Measurements from ENCODE around the gene SHE. TPM values are rescaled to one million over a fixed set of nuclear protein-coding genes. Genes with fewer than 3 reads are reported as not detected.
A peak's percentile ranks its signal among the peaks of the same experiment; 100 is the strongest.

Gene SHE
- total and polyA plus RNA-seq, 2 donors (not counting 1 experiment from before 2014, with no cell fraction given): not detected

DNA sequence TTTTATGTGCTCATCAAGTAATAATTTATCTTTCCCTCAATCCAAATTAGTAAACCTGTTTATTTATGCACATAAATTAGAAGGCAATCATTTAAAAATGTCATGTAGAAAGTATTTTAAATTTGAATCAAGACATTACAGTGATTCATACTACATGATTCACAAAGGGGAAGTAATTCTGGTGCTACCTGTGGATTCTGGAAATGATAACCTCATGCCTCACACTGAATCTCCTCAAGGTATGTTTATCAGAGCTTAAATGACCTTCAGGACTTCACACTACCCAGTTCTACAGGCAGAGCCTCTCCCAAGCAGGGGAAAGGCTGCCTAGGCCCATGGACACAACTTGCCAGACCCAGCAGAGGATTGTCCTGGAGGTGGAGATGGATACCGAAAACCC lies 25.4 kb downstream of the SHE start:
- no peaks in the 10 kb centered on the region for H4K20me1 ChIP-seq (ENCODE audit: control insufficient read depth, extremely low read depth, insufficient read depth, low read length)
- H2AFZ ChIP-seq (ENCODE audit: low read length): no peak overlapping the region
- H3K9me3 ChIP-seq (ENCODE audit: control insufficient read depth, insufficient read depth, low read depth, low read length): no peaks in the 10 kb centered on the region
- no peak overlapping the region for H3K9ac ChIP-seq (ENCODE audit: insufficient read depth, low read length)
- no peak overlapping the region for H3K27ac ChIP-seq (ENCODE audit: insufficient read depth, low read length)
- no peak overlapping the region for H3K4me3 ChIP-seq (replicated peaks in 1 of 4; ENCODE audit: control extremely low read depth in 1 of 4, insufficient read depth in 1 of 4, low read depth in 3 of 4, low read length in 4 of 4)
- H3K4me2 ChIP-seq (ENCODE audit: extremely low read depth, insufficient read depth, low read length): no peak overlapping the region
- H3K27me3 ChIP-seq (ENCODE audit: control insufficient read depth, insufficient read depth, low read length): no peaks in the 10 kb centered on the region
- H3K36me3 ChIP-seq (ENCODE audit: control insufficient read depth, insufficient read depth, low read length): no peaks in the 10 kb centered on the region
- H3K79me2 ChIP-seq (ENCODE audit: control insufficient read depth, insufficient read depth, low read length): no peaks in the 10 kb centered on the region
- DNase-seq (ENCODE audit: low read depth in 2 of 2): no peak
- TF ChIP-seq, protein P1, sequence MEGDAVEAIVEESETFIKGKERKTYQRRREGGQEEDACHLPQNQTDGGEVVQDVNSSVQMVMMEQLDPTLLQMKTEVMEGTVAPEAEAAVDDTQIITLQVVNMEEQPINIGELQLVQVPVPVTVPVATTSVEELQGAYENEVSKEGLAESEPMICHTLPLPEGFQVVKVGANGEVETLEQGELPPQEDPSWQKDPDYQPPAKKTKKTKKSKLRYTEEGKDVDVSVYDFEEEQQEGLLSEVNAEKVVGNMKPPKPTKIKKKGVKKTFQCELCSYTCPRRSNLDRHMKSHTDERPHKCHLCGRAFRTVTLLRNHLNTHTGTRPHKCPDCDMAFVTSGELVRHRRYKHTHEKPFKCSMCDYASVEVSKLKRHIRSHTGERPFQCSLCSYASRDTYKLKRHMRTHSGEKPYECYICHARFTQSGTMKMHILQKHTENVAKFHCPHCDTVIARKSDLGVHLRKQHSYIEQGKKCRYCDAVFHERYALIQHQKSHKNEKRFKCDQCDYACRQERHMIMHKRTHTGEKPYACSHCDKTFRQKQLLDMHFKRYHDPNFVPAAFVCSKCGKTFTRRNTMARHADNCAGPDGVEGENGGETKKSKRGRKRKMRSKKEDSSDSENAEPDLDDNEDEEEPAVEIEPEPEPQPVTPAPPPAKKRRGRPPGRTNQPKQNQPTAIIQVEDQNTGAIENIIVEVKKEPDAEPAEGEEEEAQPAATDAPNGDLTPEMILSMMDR (conservative IDR thresholded peaks at IDR 0.05 in 1 of 2, IDR thresholded peaks at IDR 0.05 in 1 of 2; ENCODE audit: low read depth in 1 of 2, low read length in 2 of 2): no peak
- TF ChIP-seq EZH2 (IDR thresholded peaks at IDR 0.05; ENCODE audit: low read length, missing control alignments): no peak
- H3K4me1 ChIP-seq (ENCODE audit: control insufficient read depth, extremely low read depth, insufficient read depth, low read length): peaks cover 5% of the 10 kb centered on the region

DNA sequence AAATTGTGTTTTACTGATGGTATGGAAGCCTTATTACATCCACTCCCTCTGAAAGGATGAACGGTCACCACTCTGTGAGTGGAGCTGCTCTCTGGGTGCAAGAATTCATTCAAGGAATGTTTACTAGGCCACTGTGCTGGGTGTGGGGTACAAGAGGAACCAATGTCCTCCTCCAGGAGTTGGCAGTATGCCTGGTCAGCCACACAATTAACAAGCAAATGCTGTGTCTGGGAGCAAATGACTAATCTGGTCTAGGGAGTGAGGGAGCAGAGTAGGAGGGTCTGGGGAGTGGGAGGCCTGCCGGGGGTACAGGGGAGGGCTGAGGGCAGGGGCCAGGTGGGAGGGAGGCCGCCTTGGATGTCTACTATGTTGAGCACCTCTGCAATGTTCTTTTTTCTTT lies 27.4 kb downstream of the SHE start:
- Histone ChIP-seq H4K20me1 (ENCODE audit: control insufficient read depth, extremely low read depth, insufficient read depth, low read length) (no peaks in the 10 kb centered on the region), H3K36me3 (ENCODE audit: control insufficient read depth, insufficient read depth, low read length) (no peaks in the 10 kb centered on the region), H3K9me3 (ENCODE audit: control insufficient read depth, insufficient read depth, low read depth, low read length) (no peaks in the 10 kb centered on the region), H3K4me3 (replicated peaks in 1 of 4; ENCODE audit: control extremely low read depth in 1 of 4, insufficient read depth in 1 of 4, low read depth in 3 of 4, low read length in 4 of 4) (no peak overlapping the region), H3K27ac (ENCODE audit: insufficient read depth, low read length) (no peak overlapping the region), H3K4me1 (ENCODE audit: control insufficient read depth, extremely low read depth, insufficient read depth, low read length) (peaks cover 5% of the 10 kb centered on the region), H3K4me2 (ENCODE audit: extremely low read depth, insufficient read depth, low read length) (peak overlapping the region; percentile 44), H3K79me2 (ENCODE audit: control insufficient read depth, insufficient read depth, low read length) (no peaks in the 10 kb centered on the region), H3K9ac (ENCODE audit: insufficient read depth, low read length) (no peak overlapping the region), H3K27me3 (ENCODE audit: control insufficient read depth, insufficient read depth, low read length) (no peaks in the 10 kb centered on the region), H2AFZ (ENCODE audit: low read length) (no peak overlapping the region)
- TF ChIP-seq, protein P1 (conservative IDR thresholded peaks at IDR 0.05 in 1 of 2, IDR thresholded peaks at IDR 0.05 in 1 of 2; ENCODE audit: low read depth in 1 of 2, low read length in 2 of 2): no peak
- TF ChIP-seq EZH2 (IDR thresholded peaks at IDR 0.05; ENCODE audit: low read length, missing control alignments): no peak
- peak; percentile 66 to 94 for DNase-seq (ENCODE audit: low read depth in 2 of 2)

DNA sequence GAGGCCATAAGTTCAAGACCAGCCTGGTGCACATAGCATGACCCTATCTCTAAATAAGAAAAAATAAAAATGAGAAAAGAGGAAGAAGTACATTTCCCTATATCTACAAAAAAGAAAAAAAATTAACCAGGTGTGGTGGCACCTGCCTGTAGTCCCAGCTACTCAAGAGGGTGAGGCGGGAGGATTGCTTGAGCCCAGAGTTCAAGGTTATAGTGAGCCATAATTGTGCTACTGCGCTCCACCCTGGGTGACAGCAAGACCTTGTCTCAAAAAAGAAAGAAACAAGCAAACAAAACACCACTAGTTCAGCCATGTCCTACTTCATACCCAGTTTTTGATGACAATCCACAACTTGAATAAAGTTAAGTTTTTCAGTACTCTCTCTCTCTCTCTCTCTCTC lies 30.9 kb downstream of the SHE start:
- no peak for DNase-seq (ENCODE audit: low read depth in 2 of 2)
- no peaks in the 10 kb centered on the region for H4K20me1 ChIP-seq (ENCODE audit: control insufficient read depth, extremely low read depth, insufficient read depth, low read length)
- H2AFZ ChIP-seq (ENCODE audit: low read length): no peak overlapping the region
- no peak overlapping the region for H3K9ac ChIP-seq (ENCODE audit: insufficient read depth, low read length)
- no peaks in the 10 kb centered on the region for H3K79me2 ChIP-seq (ENCODE audit: control insufficient read depth, insufficient read depth, low read length)
- no peaks in the 10 kb centered on the region for H3K27me3 ChIP-seq (ENCODE audit: control insufficient read depth, insufficient read depth, low read length)
- no peaks in the 10 kb centered on the region for H3K9me3 ChIP-seq (ENCODE audit: control insufficient read depth, insufficient read depth, low read depth, low read length)
- peaks cover 5% of the 10 kb centered on the region for H3K4me1 ChIP-seq (ENCODE audit: control insufficient read depth, extremely low read depth, insufficient read depth, low read length)
- no peak overlapping the region for H3K27ac ChIP-seq (ENCODE audit: insufficient read depth, low read length)
- H3K4me2 ChIP-seq (ENCODE audit: extremely low read depth, insufficient read depth, low read length): no peak overlapping the region
- TF ChIP-seq EZH2 (IDR thresholded peaks at IDR 0.05; ENCODE audit: low read length, missing control alignments): no peak
- TF ChIP-seq, protein P1 (conservative IDR thresholded peaks at IDR 0.05 in 1 of 2, IDR thresholded peaks at IDR 0.05 in 1 of 2; ENCODE audit: low read depth in 1 of 2, low read length in 2 of 2): no peak
- no peaks in the 10 kb centered on the region for H3K36me3 ChIP-seq (ENCODE audit: control insufficient read depth, insufficient read depth, low read length)
- no peak overlapping the region for H3K4me3 ChIP-seq (replicated peaks in 1 of 4; ENCODE audit: control extremely low read depth in 1 of 4, insufficient read depth in 1 of 4, low read depth in 3 of 4, low read length in 4 of 4)

All from fibroblast of lung (primary cell).